Liver (tissue), 9 donors: ENCODE results near the gene PDLIM3. TPM values are rescaled to one million over a fixed set of nuclear protein-coding genes. Genes with fewer than 3 reads are reported as not detected.
A peak's percentile ranks its signal among the peaks of the same experiment; 100 is the strongest.

Experiments used
- DNase-seq: peaks from one replicate; pipeline ENCODE4 v3.0.0-alpha.2; 2017; ENCODE audit warnings: low spot score
- H3K27ac ChIP-seq, 2 donors: one replicate each; pipeline ENCODE4 v1.7.0; 2013; ENCODE audit warnings: inconsistent platforms in 2 of 2, low read length in 2 of 2, control low read depth in 1 of 2, low read depth in 1 of 2, mild to moderate bottlenecking in 1 of 2
- H3K27me3 ChIP-seq, 4 donors: one replicate each; pipeline versions ENCODE4 v1.6.1 to v1.7.0; 2013; ENCODE audit warnings: low read length in 3 of 4, inconsistent platforms in 1 of 4, mild to moderate bottlenecking in 1 of 4, moderate library complexity in 1 of 4; ENCODE audit not compliant: control insufficient read depth in 4 of 4, insufficient read depth in 4 of 4
- H3K36me3 ChIP-seq, 4 donors: one replicate each; pipeline versions ENCODE4 v1.6.1 to v1.7.0; 2013; ENCODE audit warnings: low read length in 3 of 4, mild to moderate bottlenecking in 3 of 4, low read depth in 1 of 4, moderate library complexity in 1 of 4; ENCODE audit not compliant: control insufficient read depth in 4 of 4, insufficient read depth in 3 of 4
- H3K4me1 ChIP-seq, 4 donors: one replicate each; pipeline versions ENCODE4 v1.6.1 to v1.7.0; 2013; ENCODE audit warnings: low read length in 3 of 4, mild to moderate bottlenecking in 3 of 4, moderate library complexity in 1 of 4; ENCODE audit not compliant: control insufficient read depth in 4 of 4, insufficient read depth in 4 of 4
- H3K4me3 ChIP-seq, 3 donors: one replicate each; pipeline versions ENCODE4 v1.6.1 to v1.7.0; 2013; ENCODE audit warnings: low read length in 3 of 3, control low read depth in 1 of 3, low read depth in 1 of 3, mild to moderate bottlenecking in 1 of 3
- H3K9ac ChIP-seq, 2 donors: one replicate each; pipeline ENCODE4 v1.7.0; 2013; ENCODE audit warnings: low read length in 2 of 2, mild to moderate bottlenecking in 2 of 2, moderate library complexity in 2 of 2, control low read depth in 1 of 2, low read depth in 1 of 2
- H3K9me3 ChIP-seq, 4 donors: one replicate each; pipeline versions ENCODE4 v1.6.1 to v1.7.0; 2013; ENCODE audit warnings: low read length in 3 of 4; ENCODE audit not compliant: control insufficient read depth in 4 of 4
- ATF3 ChIP-seq: IDR thresholded peaks from 2 replicates; pipeline ENCODE4 v1.6.1; 2016; ENCODE audit warnings: antibody characterized with exemption
- EGR1 ChIP-seq, 2 donors: IDR thresholded peaks; 2 replicates each; pipeline ENCODE4 v1.6.1; 2016 to 2018; ENCODE audit warnings: antibody characterized with exemption in 2 of 2, low read depth in 2 of 2
- FOXA1 ChIP-seq: IDR thresholded peaks from 2 replicates; pipeline ENCODE4 v1.6.1; 2016; ENCODE audit warnings: antibody characterized with exemption
- FOXA2 ChIP-seq: IDR thresholded peaks from 2 replicates; pipeline ENCODE4 v1.6.1; 2016; ENCODE audit warnings: antibody characterized with exemption
- HNF4A ChIP-seq, 2 donors: conservative IDR thresholded peaks; 2 replicates each; pipeline ENCODE4 v1.6.1; 2016; ENCODE audit warnings: antibody characterized with exemption in 2 of 2, mild to moderate bottlenecking in 2 of 2
- HNF4G ChIP-seq: IDR thresholded peaks from 2 replicates; pipeline ENCODE4 v1.6.1; 2016; ENCODE audit warnings: antibody characterized with exemption
- JUND ChIP-seq, 2 donors: IDR thresholded peaks; 2 replicates each; pipeline ENCODE4 v1.6.1; 2016; ENCODE audit warnings: antibody characterized with exemption in 2 of 2
- NR2F2 ChIP-seq: IDR thresholded peaks from 2 replicates; pipeline ENCODE4 v1.6.1; 2016; ENCODE audit warnings: antibody characterized with exemption
- RAD21 ChIP-seq, 2 donors: IDR thresholded peaks; 2 replicates each; pipeline ENCODE4 v1.6.1; 2016; ENCODE audit warnings: antibody characterized with exemption in 2 of 2, mild to moderate bottlenecking in 2 of 2
- REST ChIP-seq: IDR thresholded peaks from 2 replicates; pipeline ENCODE4 v1.6.1; 2016; ENCODE audit warnings: antibody characterized with exemption, mild to moderate bottlenecking
- RXRA ChIP-seq, 2 donors: IDR thresholded peaks; 2 replicates each; pipeline ENCODE4 v1.6.1; 2017 to 2018; ENCODE audit warnings: antibody characterized with exemption in 2 of 2, mild to moderate bottlenecking in 1 of 2
- SP1 ChIP-seq: IDR thresholded peaks from 2 replicates; pipeline ENCODE4 v1.6.1; 2018; ENCODE audit warnings: antibody characterized with exemption, mild to moderate bottlenecking
- TAF1 ChIP-seq: conservative IDR thresholded peaks from 2 replicates; pipeline ENCODE4 v1.6.1; 2016; ENCODE audit warnings: antibody characterized with exemption, mild to moderate bottlenecking
- YY1 ChIP-seq: IDR thresholded peaks from 2 replicates; pipeline ENCODE4 v1.6.1; 2016; ENCODE audit warnings: antibody characterized with exemption, mild to moderate bottlenecking
- WGBS: extraction: QIAGEN DNeasy Blood & Tissue Kit; methylation state at CpG from one replicate; pipeline ENCODE4 v1.1.7; 2013; 5-methylcytosine and 5-hydroxymethylcytosine counted together
- polyA plus RNA-seq, 2 donors: library from polyadenylated mRNA; stranded (reverse) in 1 of 2; unstranded in 1 of 2; fragments of 200-250 nt in 1 of 2; fragments of >200 nt in 1 of 2; fragmentation: Nextera tagmentation in 1 of 2; extraction: Ambion mirVana in 1 of 2; gene quantifications; one replicate each; pipeline versions ENCODE4 v1.2.1 to v1.2.3, GENCODE V29; 2013 to 2015
- total RNA-seq, 2 donors: library from RNA; depleted of rRNA; stranded (reverse); fragments of >200 nt; gene quantifications; one replicate each; pipeline ENCODE4 v1.2.3, GENCODE V29; 2014
- TF ChIP-seq, protein P1 (sequence below): IDR thresholded peaks from 2 replicates; pipeline ENCODE4 v1.6.1; 2016; ENCODE audit warnings: antibody characterized with exemption
- TF ChIP-seq, protein P2 (sequence below): IDR thresholded peaks from 2 replicates; pipeline ENCODE4 v1.6.1; 2016; ENCODE audit warnings: antibody characterized with exemption
- donor health status: healthy.
- donor health status: healthy.
- donor health status: healthy.
- donor health status: healthy.
- donor health status: healthy.

Gene PDLIM3
- total and polyA plus RNA-seq, 4 donors, result 0.58 to 8.8 (median 3.3) TPM

GRCh38 chr4:185502386-185502785 lies 32.9 kb downstream of the PDLIM3 start:
- no peaks in the 10 kb centered on the region for H3K27me3 ChIP-seq
- H3K4me1 ChIP-seq, result peaks cover 0 to 12% (median 6%) of the 10 kb centered on the region in 4 donors
- H3K4me3 ChIP-seq, result no peak overlapping the region
- H3K36me3 ChIP-seq, result no peaks in the 10 kb centered on the region
- WGBS, result 91% methylated on average over 11 of the region's 11 CpGs
- no peak overlapping the region for H3K9ac ChIP-seq
- peaks cover 0 to 4% (median 0%) of the 10 kb centered on the region in 4 donors for H3K9me3 ChIP-seq
- H3K27ac ChIP-seq, result no peak overlapping the region
- DNase-seq, result no peak
- TF ChIP-seq YY1 (no peak), JUND (IDR thresholded peaks at IDR 0.05) (no peak), REST (no peak), RXRA (IDR thresholded peaks at IDR 0.05) (no peak), EGR1 (IDR thresholded peaks at IDR 0.05; ENCODE audit: low read depth in 2 of 2) (no peak), ATF3 (no peak), FOXA2 (no peak), SP1 (no peak)
- TF ChIP-seq, protein P1, sequence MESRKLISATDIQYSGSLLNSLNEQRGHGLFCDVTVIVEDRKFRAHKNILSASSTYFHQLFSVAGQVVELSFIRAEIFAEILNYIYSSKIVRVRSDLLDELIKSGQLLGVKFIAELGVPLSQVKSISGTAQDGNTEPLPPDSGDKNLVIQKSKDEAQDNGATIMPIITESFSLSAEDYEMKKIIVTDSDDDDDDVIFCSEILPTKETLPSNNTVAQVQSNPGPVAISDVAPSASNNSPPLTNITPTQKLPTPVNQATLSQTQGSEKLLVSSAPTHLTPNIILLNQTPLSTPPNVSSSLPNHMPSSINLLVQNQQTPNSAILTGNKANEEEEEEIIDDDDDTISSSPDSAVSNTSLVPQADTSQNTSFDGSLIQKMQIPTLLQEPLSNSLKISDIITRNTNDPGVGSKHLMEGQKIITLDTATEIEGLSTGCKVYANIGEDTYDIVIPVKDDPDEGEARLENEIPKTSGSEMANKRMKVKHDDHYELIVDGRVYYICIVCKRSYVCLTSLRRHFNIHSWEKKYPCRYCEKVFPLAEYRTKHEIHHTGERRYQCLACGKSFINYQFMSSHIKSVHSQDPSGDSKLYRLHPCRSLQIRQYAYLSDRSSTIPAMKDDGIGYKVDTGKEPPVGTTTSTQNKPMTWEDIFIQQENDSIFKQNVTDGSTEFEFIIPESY, result no peak

DNA sequence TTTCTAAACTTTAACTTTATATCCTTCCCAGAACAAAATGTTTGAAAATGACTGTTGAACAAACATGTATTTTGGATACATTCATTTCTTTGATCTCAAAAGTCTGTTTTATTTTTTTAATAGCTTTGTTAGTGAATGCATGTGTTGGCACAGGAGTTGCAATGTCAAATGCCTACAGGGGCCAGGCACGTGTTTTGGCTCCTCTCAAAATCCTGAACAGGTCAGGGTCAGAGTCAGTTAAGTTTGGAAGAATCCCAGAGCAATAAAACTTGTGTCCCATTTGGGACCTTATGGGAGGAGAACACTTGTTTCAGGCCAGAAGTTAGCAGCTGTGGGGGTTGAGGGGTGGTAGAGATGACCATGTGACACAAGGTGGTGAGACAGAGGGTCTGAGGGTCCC lies 34.7 kb downstream of the PDLIM3 start:
- Histone ChIP-seq H3K36me3 (no peaks in the 10 kb centered on the region), H3K4me3 (no peak overlapping the region), H3K27me3 (no peaks in the 10 kb centered on the region), H3K9ac (no peak overlapping the region), H3K27ac (no peak overlapping the region), H3K4me1 (peaks cover 0 to 12% (median 6%) of the 10 kb centered on the region in 4 donors), H3K9me3 (peaks cover 0 to 4% (median 0%) of the 10 kb centered on the region in 4 donors)
- WGBS, result 21% methylated on average over 1 of the region's 1 CpG
- DNase-seq, result no peak
- TF ChIP-seq SP1 (peak; percentile 15), HNF4A (conservative IDR thresholded peaks at IDR 0.05) (peak in 1 of 2 donors; percentile 45), RXRA (IDR thresholded peaks at IDR 0.05) (peak in 1 of 2 donors; percentile 51), FOXA1 (no peak)

GRCh38 chr4:185500035-185500434 lies 35.3 kb downstream of the PDLIM3 start:
- WGBS, result 96% methylated on average over 9 of the region's 9 CpGs
- Histone ChIP-seq H3K9ac (no peak overlapping the region), H3K27me3 (no peaks in the 10 kb centered on the region), H3K4me3 (no peak overlapping the region), H3K27ac (no peak overlapping the region), H3K36me3 (no peaks in the 10 kb centered on the region), H3K9me3 (peaks cover 0 to 4% (median 0%) of the 10 kb centered on the region in 4 donors), H3K4me1 (peaks cover 0 to 12% (median 6%) of the 10 kb centered on the region in 4 donors)
- DNase-seq, result no peak
- TF ChIP-seq NR2F2 (no peak), RAD21 (IDR thresholded peaks at IDR 0.05) (no peak), ATF3 (no peak), RXRA (IDR thresholded peaks at IDR 0.05) (no peak), HNF4G (no peak), REST (no peak), FOXA2 (no peak), SP1 (no peak), TAF1 (no peak), HNF4A (conservative IDR thresholded peaks at IDR 0.05) (no peak), FOXA1 (no peak)
- TF ChIP-seq, protein P2, sequence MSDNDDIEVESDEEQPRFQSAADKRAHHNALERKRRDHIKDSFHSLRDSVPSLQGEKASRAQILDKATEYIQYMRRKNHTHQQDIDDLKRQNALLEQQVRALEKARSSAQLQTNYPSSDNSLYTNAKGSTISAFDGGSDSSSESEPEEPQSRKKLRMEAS, result no peak
